Measurements from ENCODE around the gene EYS. TPM values are rescaled to one million over a fixed set of nuclear protein-coding genes. Genes with fewer than 3 reads are reported as not detected.

The EYS gene
- polyA plus RNA-seq, 1 of the 3 experiments (the other 2 are of a cell fraction): 0.05 TPM

GRCh38 chr6:65450451-65450850 lies 256.6 kb downstream of the EYS start:
- Histone ChIP-seq H4K20me1 (ENCODE audit: insufficient read depth) (no peaks in the 10 kb centered on the region), H3K27me3 (ENCODE audit: insufficient read depth) (no peaks in the 10 kb centered on the region), H3K27ac (ENCODE audit: low read depth in 2 of 2, low read length in 1 of 2) (no peak overlapping the region), H3F3A (replicated peaks; ENCODE audit: insufficient read depth) (no peaks in the 10 kb centered on the region), H3K36me3 (replicated peaks in 1 of 2; ENCODE audit: control insufficient read depth in 1 of 2, insufficient read depth in 2 of 2, low read length in 1 of 2) (no peaks in the 10 kb centered on the region), H3K9ac (no peak overlapping the region), H3K4me3 (ENCODE audit: low read depth in 2 of 2, low read length in 1 of 2) (no peak overlapping the region), H3K4me1 (ENCODE audit: control insufficient read depth in 1 of 2, insufficient read depth in 2 of 2, low read depth in 1 of 2, low read length in 1 of 2) (no peaks in the 10 kb centered on the region; a peak in 1 of 4 replicates), H3K9me3 (no peaks in the 10 kb centered on the region), H2AFZ (ENCODE audit: low read depth) (no peak overlapping the region), H3K4me2 (no peak overlapping the region), H3K79me2 (ENCODE audit: insufficient read depth) (no peaks in the 10 kb centered on the region), H3K9me2 (no peaks in the 10 kb centered on the region)
- POLR2A ChIA-PET: no interaction called here
- WGBS (ENCODE audit: low lambda C conversion rate): 53% methylated on average over 1 of the region's 1 CpG
- no peak for DNase-seq
- CTCF ChIA-PET: interaction anchor here (0.7 kb wide), 1 partner anchor 24 kb away, joined by 3 read pairs; no protein-coding TSS in a partner anchor
- TF ChIP-seq PBX3 (IDR thresholded peaks at IDR 0.05) (no peak), RXRA (IDR thresholded peaks at IDR 0.05; ENCODE audit: borderline replicate concordance, low read depth) (no peak), CHD2 (IDR thresholded peaks at IDR 0.05; ENCODE audit: low read length, partially characterized antibody) (no peak), JUND (IDR thresholded peaks at IDR 0.05) (no peak), MXI1 (IDR thresholded peaks at IDR 0.05; ENCODE audit: low read depth, low read length) (no peak), USF2 (IDR thresholded peaks at IDR 0.05; ENCODE audit: borderline replicate concordance, low read depth, low read length) (no peak), FOXM1 (IDR thresholded peaks at IDR 0.05; ENCODE audit: low read depth) (no peak), REST (IDR thresholded peaks at IDR 0.05; ENCODE audit: low read depth, low read length) (no peak), TAF1 (IDR thresholded peaks at IDR 0.05; ENCODE audit: borderline replicate concordance, low read depth, low read length) (no peak), TEAD4 (IDR thresholded peaks at IDR 0.05; ENCODE audit: borderline replicate concordance, insufficient read depth) (no peak), EP300 (IDR thresholded peaks at IDR 0.05; ENCODE audit: borderline replicate concordance in 1 of 2, low read depth in 1 of 2, low read length in 1 of 2) (no peak), RFX5 (IDR thresholded peaks at IDR 0.05; ENCODE audit: low read length) (no peak), FOSL2 (IDR thresholded peaks at IDR 0.05; ENCODE audit: borderline replicate concordance, low read depth) (no peak), MEF2A (IDR thresholded peaks at IDR 0.05; ENCODE audit: borderline replicate concordance, low read depth) (no peak)
- TF ChIP-seq, protein P1, sequence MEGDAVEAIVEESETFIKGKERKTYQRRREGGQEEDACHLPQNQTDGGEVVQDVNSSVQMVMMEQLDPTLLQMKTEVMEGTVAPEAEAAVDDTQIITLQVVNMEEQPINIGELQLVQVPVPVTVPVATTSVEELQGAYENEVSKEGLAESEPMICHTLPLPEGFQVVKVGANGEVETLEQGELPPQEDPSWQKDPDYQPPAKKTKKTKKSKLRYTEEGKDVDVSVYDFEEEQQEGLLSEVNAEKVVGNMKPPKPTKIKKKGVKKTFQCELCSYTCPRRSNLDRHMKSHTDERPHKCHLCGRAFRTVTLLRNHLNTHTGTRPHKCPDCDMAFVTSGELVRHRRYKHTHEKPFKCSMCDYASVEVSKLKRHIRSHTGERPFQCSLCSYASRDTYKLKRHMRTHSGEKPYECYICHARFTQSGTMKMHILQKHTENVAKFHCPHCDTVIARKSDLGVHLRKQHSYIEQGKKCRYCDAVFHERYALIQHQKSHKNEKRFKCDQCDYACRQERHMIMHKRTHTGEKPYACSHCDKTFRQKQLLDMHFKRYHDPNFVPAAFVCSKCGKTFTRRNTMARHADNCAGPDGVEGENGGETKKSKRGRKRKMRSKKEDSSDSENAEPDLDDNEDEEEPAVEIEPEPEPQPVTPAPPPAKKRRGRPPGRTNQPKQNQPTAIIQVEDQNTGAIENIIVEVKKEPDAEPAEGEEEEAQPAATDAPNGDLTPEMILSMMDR (IDR thresholded peaks at IDR 0.05): no peak
- TF ChIP-seq, protein P2, sequence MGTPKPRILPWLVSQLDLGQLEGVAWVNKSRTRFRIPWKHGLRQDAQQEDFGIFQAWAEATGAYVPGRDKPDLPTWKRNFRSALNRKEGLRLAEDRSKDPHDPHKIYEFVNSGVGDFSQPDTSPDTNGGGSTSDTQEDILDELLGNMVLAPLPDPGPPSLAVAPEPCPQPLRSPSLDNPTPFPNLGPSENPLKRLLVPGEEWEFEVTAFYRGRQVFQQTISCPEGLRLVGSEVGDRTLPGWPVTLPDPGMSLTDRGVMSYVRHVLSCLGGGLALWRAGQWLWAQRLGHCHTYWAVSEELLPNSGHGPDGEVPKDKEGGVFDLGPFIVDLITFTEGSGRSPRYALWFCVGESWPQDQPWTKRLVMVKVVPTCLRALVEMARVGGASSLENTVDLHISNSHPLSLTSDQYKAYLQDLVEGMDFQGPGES (IDR thresholded peaks at IDR 0.05; ENCODE audit: low read depth, low read length): no peak

Data from SK-N-SH (cell line).